GM12872 (cell line): ENCODE measurements around the gene RIBC2.

Experiments used
- CTCF ChIP-seq: IDR thresholded peaks from 3 replicates; pipeline ENCODE4 v1.5.1; 2011; ENCODE audit warnings: low read depth, mild to moderate bottlenecking, low read length, moderate library complexity; ENCODE audit not compliant: insufficient read depth

RIBC2 gene

GRCh38 chr22:45480717-45481116 is 67.2 kb downstream of the RIBC2 start:
- no peak for TF ChIP-seq CTCF

- TF ChIP-seq CTCF: no peak
These were observed 68.2 kb downstream of the RIBC2 start for GRCh38 chr22:45481661-45482060.
